IPS DF 4.7 (cell line): ENCODE data around the gene HOXB5.

Source experiments
- DNase-seq: peaks from one replicate; pipeline ENCODE4 v3.0.0-alpha.2; 2013; ENCODE audit warnings: low spot score; ENCODE audit errors: extremely low read depth

The HOXB5 gene

GRCh38 chr17:48549281-48549630, 44.3 kb downstream of the HOXB5 start:
- DNase-seq: no peak

DNA sequence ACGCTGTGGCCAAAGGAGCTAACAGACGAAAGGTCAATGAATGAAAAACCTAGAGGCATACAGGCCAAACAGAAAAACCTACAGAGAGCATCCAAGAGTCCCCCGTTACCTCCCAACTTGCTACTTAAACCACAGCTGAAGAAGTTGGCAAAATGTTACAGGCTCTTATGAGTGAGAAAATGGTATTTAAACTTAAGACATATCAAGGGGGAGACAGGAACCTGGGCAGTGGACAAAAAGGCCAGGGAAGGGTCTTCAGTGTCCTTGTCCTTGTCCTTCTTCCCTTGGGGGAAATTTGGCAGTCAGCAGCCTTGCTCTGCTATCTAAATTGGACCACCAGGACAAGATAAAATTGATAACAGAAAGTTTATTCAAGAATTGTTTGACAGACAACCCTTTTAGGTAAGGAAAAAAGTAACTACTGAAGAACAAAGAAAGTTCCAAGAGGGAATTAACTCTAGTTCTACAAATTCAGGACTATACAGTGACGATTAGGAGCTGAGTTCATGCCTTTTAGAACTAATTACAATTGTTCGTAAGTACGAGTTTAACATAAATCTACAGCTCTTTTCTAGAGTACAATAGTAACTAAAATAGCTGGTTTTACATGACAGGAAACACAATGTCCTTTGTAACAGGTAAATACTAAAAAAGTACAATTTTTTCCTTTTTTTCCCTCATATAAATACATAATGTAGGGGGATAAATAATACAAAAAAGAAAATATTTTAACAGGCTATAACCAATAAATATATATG, 44.9 kb downstream of the HOXB5 start:
- DNase-seq: no peak

GRCh38 chr17:48547808-48548522, 45.6 kb downstream of the HOXB5 start:
- DNase-seq: no peak

GRCh38 chr17:48546924-48547807, 46.4 kb downstream of the HOXB5 start:
- DNase-seq: no peak

DNA sequence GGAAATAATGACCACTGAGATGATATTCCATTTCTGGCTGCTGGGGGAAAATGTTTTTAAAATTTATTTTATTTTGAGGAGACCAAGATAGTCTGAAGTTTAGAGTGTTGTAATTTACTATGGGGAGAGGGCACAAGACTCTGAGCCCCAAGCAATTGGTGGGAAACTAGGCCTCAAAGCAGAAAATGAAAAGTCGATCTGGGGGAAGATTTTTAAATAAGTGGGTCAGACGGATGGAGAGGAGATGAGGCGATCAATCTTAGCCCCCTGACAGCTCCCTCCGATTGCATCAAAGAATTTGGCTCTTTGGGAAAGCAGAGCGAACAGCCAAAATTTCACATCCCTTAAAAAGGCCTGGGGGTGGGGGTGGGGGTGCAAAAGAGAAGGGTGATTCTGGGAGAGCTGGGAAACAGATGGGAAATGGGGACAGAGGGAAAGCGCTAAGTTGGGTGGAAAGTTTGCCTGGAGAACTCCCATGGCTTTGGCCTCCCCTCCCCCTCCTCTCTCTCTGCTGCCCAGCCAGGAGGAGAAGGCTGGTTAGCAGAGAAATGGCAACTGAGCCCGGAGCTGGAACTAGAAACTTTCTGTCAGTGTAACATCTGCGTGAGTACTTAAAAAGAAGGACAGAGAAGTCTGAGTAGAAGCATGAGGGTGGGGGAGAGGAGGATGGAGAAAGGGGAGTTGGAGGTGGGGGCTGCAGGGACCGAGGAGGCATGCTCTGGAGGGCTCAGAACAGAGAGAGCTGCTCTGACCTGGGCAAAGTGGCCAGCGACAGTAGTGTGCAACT, 47.2 kb downstream of the HOXB5 start:
- no peak for DNase-seq

DNA sequence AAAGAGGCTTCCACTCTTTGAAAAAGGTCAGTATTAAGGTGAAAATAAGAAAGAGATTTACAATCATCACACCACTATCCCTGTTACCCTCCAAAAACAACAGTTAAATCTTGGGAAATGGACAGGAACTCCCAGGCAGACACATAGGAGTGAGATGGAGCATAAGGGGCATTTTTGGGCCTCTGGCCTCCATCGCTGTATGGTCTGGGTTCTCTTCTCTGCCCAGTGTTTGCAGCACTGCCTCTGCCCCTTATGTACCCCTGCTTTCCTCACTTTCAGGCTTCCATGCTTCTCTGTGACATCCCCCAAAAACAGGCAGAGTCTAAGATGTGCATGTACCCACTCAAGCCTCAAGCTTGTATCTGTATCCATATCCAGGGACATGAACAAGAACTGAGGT, 48.0 kb downstream of the HOXB5 start:
- DNase-seq: no peak

DNA sequence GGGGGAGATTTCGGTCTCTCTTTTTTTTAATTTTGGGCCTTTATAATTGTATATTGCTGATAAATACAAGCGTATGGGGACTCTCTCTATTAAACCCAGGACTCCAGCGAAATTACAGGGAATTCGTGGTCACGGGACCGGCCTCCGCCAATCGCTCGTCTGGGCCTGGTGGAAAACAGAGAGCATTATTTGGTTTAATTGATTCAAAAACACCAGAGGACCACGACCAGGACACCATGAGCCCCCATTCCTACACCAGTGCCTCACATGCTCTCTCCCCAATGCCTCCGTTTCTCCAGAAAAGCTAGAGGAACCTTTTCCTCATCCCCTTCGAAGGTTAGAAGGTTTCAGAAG, 48.6 kb downstream of the HOXB5 start, which contains the start of gene HOXB2:
Gene HOXB2 (minus strand): TSS at position 88 of the 354 bp plus-strand sequence. CDS start 198 bp downstream, outside the sequence.
- DNase-seq: no peak

- no peak for DNase-seq
Measured at GRCh38 chr17:48544349-48545021, 49.1 kb downstream of the HOXB5 start.

DNA sequence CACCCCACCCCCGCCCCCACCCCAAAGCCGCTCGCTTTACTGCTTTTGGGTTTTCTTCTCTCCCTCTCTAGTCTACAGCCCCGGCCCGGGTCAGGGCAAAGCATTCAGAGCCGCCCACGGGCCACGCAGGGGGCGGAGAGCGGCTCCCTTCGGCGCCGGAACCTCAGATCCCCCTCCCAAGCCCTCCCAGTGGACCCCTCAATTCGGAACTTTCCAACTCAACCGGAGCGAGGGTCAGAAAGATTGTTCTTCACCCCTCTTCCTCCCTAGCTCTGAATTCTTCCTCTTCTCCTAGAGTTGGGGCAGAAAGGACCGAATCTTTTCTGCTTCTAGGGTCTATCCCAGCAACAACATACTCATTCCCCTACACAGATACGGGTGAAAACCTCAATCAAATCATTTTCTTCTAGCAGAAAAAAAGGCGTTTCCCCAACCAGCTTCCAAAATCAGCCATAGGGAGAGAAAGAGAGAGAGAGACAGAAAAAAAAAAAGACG, 49.7 kb downstream of the HOXB5 start:
- no peak for DNase-seq

DNA sequence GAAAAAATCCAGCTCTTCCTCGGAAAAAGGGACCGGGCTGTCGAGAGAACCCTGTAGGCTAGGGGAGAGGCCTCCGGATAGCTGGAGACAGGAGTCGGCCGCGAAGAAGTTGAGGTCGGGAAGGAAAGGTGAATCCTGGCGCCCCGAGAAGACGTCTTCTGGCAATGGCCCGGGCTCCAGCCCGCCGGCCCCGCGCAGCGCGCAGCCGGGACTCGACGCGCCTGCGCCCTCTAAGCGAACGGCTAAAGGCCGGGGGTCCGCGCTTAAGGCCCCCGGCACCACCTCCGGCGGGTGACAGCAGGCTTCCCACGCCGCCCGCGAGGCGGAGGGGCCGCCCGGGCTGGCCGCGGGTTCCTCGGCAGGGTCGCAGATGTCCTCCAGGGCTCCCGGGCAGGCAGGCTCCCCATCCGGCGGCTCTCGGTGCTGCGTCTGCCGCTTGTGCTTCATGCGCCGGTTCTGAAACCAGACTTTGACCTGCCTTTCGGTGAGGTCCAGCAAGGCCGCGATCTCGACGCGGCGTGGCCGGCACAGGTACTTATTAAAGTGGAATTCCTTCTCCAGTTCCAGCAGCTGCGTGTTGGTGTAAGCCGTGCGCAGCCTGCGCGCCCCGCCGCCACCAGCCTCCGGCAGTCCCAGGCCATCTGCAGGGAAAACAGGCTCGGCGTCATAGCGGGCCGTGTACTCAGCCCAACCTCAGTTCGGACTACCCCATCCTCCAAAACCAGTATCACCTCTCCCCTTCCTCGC, 50.3 kb downstream of the HOXB5 start:
- DNase-seq: no peak

DNA sequence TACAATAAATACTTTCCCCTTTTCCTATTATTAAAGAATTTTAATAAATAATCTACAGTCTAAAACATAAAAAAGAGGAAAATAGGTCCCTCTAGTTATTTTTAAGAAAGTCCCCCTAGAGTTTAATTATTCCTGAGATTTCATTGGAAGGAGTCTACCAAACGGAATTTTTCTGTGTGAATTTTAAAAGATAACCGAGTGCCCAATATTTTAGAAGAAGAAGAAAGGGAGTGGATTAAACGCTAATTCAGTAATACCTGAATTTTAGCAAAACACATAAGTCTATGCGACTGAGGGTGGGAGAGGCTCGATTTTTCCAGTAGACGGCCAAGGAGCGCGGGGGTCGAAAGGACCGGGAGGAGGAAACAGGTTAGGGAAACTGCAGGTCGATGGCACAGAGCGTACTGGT, 50.9 kb downstream of the HOXB5 start:
- no peak for DNase-seq

DNA sequence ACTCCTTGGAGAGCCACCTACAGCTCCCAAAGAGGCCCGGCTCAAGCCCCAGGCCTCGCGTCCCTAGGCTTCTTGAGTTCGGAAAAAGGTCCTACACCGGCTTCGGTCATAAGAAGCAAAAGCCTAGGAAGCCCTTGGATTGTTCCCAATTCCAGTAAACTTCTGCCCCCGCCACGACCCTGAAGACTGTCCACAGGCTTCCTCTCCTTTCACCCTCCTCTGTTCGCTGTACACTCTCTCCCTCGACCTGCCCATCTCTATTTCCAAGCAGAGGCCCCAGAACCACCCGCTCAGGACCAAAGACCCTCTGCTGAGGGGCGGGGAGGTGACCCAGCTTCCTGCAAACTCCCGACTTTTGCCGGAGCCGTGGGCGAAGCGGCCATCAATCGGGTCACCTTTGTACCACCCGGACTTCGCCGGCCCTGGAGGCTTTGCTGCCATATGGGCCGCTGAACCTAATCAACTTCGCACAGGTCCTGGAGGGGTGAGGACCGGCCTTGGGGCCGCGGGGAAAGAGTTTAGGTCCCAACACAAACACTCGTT, 51.4 kb downstream of the HOXB5 start:
- no peak for DNase-seq

DNA sequence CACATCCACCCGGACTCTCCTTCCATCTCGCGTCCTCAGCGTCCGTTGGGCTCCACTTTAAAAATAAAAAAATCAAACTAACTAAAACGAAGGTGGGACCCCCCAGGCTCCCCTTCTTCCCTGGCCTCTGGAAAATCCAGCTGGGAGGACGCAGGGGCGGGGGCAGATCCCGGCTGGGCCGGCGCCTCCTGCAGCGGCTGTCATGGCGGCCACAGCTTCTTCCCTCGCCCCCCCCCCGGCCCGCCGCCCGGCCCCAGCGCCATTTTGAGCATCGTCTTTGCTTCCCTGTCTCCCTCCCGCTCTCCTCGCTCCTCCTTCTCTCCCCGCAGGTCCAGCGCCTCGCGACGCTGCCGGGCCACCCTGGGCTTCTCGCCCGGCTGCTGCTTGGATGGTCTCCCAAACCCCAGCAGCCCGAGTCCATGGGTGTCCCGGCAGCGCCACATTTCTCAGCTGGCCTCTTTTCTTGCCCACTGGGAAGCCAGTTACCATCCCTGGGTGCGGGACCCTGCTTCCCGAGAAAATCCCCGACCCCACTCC, 51.9 kb downstream of the HOXB5 start:
- DNase-seq: no peak
